Gastrocnemius medialis (tissue), 4 donors: Measurements from ENCODE around the gene TSPAN9.

ENCODE experiments used
- POLR2A ChIP-seq, 2 donors: fragments of 450-650 bp; IDR thresholded peaks; one replicate each; pipeline ENCODE4 v1.6.1; 2017; ENCODE audit warnings: antibody characterized with exemption in 2 of 2, mild to moderate bottlenecking in 2 of 2, moderate library complexity in 2 of 2
- TF ChIP-seq, protein P1 (sequence below), 5 experiments: fragments of 450-650 bp in 3 of 5; fragments of 200-600 bp in 2 of 5; sonication (generic) in 2 of 5; IDR thresholded peaks in 4 of 5; conservative IDR thresholded peaks in 1 of 5; 1 replicate in 4 of 5; 2 replicates in 1 of 5; pipeline ENCODE4 v1.5.1; 2016 to 2019; ENCODE audit warnings: antibody characterized with exemption in 5 of 5, mild to moderate bottlenecking in 3 of 5, moderate library complexity in 3 of 5

DNA sequence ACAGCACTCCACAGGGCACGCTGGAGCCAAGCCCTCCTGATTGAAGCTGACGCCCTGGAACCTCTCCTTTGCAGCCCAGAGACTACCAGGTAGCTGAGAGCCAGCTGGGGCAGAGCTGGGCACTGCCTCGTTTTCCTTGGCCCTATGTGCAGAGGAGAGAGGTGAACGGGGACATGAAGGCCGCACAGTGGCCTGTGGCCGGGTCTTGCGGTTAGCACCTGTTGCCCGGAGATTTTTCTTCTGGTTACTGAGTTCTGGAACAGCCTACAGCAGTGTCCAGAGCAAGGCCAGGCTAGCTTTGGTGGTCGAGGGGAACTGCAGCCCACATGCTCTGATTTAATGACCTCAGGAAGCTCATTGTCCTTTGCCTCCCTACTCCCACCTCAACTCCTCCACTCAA, 212.5 kb downstream of the TSPAN9 start:
- TF ChIP-seq, protein P1, sequence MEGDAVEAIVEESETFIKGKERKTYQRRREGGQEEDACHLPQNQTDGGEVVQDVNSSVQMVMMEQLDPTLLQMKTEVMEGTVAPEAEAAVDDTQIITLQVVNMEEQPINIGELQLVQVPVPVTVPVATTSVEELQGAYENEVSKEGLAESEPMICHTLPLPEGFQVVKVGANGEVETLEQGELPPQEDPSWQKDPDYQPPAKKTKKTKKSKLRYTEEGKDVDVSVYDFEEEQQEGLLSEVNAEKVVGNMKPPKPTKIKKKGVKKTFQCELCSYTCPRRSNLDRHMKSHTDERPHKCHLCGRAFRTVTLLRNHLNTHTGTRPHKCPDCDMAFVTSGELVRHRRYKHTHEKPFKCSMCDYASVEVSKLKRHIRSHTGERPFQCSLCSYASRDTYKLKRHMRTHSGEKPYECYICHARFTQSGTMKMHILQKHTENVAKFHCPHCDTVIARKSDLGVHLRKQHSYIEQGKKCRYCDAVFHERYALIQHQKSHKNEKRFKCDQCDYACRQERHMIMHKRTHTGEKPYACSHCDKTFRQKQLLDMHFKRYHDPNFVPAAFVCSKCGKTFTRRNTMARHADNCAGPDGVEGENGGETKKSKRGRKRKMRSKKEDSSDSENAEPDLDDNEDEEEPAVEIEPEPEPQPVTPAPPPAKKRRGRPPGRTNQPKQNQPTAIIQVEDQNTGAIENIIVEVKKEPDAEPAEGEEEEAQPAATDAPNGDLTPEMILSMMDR (IDR thresholded peaks at IDR 0.05 in 4 of 5, conservative IDR thresholded peaks at IDR 0.05 in 1 of 5), result no peak
- no peak for TF ChIP-seq POLR2A (IDR thresholded peaks at IDR 0.05)
